CD4-positive, CD25-positive, alpha-beta regulatory T cell (primary cell): ENCODE measurements around the gene KRT5. TPM values are rescaled to one million over a fixed set of nuclear protein-coding genes. Genes with fewer than 3 reads are reported as not detected.

Experiments
- ATAC-seq, 2 donors: fragments of 150-1000 bp; cut with Tn5 transposase; one replicate each; pipeline ENCODE4 v1.10.0; 2021; ENCODE audit warnings: low read depth in 2 of 2, moderate number of reproducible peaks in 2 of 2, moderate library complexity in 1 of 2
- DNase-seq, 3 donors: peaks; one replicate each; pipeline versions ENCODE4 v3.0.0 to v3.0.0-alpha.2; 2012 to 2022; ENCODE audit warnings: mixed read lengths in 1 of 3
- H3K27ac ChIP-seq: one replicate; pipeline ENCODE4 v1.7.0; 2013; ENCODE audit warnings: mild to moderate bottlenecking, low read length; ENCODE audit not compliant: insufficient read depth, poor library complexity, severe bottlenecking
- H3K27me3 ChIP-seq: one replicate; pipeline ENCODE4 v1.7.0; 2013; ENCODE audit warnings: low read length; ENCODE audit not compliant: control insufficient read depth, insufficient read depth
- H3K36me3 ChIP-seq: one replicate; pipeline ENCODE4 v1.7.0; 2013; ENCODE audit warnings: mild to moderate bottlenecking, low read length, moderate library complexity; ENCODE audit not compliant: control insufficient read depth, insufficient read depth
- H3K4me1 ChIP-seq: 2 replicates; pipeline ENCODE4 v1.7.0; 2013; ENCODE audit warnings: mild to moderate bottlenecking, low read length; ENCODE audit not compliant: insufficient read depth, control insufficient read depth, poor library complexity, severe bottlenecking
- H3K4me3 ChIP-seq: one replicate; pipeline ENCODE4 v1.7.0; 2013; ENCODE audit warnings: low read depth, mild to moderate bottlenecking, low read length, moderate library complexity
- H3K9me3 ChIP-seq, 2 experiments: 1 replicate in 1 of 2; 2 replicates in 1 of 2; pipeline ENCODE4 v1.7.0; 2013; ENCODE audit warnings: low read length in 2 of 2, mild to moderate bottlenecking in 1 of 2, moderate library complexity in 1 of 2; ENCODE audit not compliant: control insufficient read depth in 2 of 2
- H3K27ac Mint-ChIP-seq, 3 donors: one replicate each; pipeline ENCODE4 v1.8.0; 2020 to 2022; ENCODE audit warnings: mild to moderate bottlenecking in 3 of 3, mixed read lengths in 3 of 3, moderate library complexity in 2 of 3
- H3K27me3 Mint-ChIP-seq: one replicate; pipeline ENCODE4 v1.8.0; 2022; ENCODE audit warnings: mild to moderate bottlenecking, mixed read lengths
- H3K36me3 Mint-ChIP-seq: one replicate; pipeline ENCODE4 v1.8.0; 2020; ENCODE audit warnings: mixed read lengths
- H3K4me1 Mint-ChIP-seq, 4 donors: one replicate each; pipeline ENCODE4 v1.8.0; 2020 to 2022; ENCODE audit warnings: mixed read lengths in 4 of 4, mild to moderate bottlenecking in 1 of 4
- H3K4me3 Mint-ChIP-seq, 4 donors: one replicate each; pipeline ENCODE4 v1.8.0; 2020 to 2022; ENCODE audit warnings: mild to moderate bottlenecking in 4 of 4, mixed read lengths in 4 of 4, moderate library complexity in 3 of 4
- H3K9me3 Mint-ChIP-seq, 7 donors: one replicate each; pipeline ENCODE4 v1.8.0; 2020 to 2022; ENCODE audit warnings: mixed read lengths in 7 of 7, mild to moderate bottlenecking in 3 of 7, moderate library complexity in 2 of 7
- polyA plus RNA-seq, 4 donors: library from polyadenylated mRNA; unstranded; fragments of 300-500 nt; fragmentation: Illumina TruSeq; gene quantifications; one replicate each; pipeline ENCODE4 v1.2.3, GENCODE V29; 2021
- total RNA-seq: library from RNA; stranded (reverse); gene quantifications from one replicate; pipeline ENCODE4 v1.2.3, GENCODE V29; 2022

Gene KRT5
- total RNA-seq (not detected), polyA plus RNA-seq (not detected)

DNA sequence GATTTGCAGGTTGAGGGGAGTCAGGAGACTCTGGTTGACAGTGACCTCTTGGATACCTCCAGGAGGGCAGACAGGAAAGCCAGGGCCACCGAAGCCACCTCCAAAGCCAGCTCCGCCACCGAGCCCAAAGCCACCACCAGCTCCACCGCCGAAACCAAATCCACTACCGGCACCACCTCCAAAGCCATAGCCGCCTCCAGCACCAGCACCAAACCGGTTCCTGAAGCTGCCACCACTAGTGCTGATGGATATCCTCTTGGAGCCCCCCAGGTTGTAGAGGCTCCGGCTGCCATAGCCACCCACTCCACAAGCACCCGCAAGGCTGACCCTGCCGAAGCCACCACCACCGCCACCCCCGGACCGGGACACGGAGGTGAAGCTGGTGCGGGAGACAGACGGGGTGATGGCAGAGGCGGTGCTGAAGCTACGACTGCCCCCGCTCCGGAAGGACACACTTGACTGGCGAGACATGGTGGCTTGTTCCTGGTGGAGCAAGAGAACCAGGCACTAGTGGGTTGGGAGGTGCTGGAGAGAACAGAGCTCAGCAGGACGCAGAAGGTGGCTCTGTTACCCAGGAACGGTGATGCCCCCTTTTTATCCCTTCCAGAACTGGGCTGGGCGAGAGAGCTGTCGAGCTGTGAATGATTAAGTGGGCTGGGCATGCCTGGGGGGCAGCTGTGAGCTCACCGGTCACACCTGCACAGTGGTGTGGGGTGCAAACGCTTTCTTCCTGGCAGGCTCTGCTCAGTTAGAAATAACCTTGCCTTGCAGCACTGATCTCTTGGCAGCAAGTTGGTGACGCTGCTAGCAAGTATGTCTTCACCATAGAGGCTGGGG, at the start of gene KRT5:
Gene KRT5 (minus strand): TSS at position 569 of the 837 bp plus-strand sequence. CDS start 98 bp downstream, at position 471.
- Histone ChIP-seq H3K27ac (no peak within 1 kb of the TSS), H3K36me3 (no peaks in the 10 kb centered on the region), H3K4me3 (no peak within 1 kb of the TSS), H3K4me1 (no peaks in the 10 kb centered on the region), H3K27me3 (no peaks in the 10 kb centered on the region), H3K9me3 (no peaks in the 10 kb centered on the region)
- Mint-ChIP-seq H3K27me3 (no peaks in the 10 kb centered on the region), H3K4me3 (peak within 1 kb of the TSS in 1 of 4 donors; percentile 62), H3K4me1 (no peaks in the 10 kb centered on the region), H3K27ac (no peak within 1 kb of the TSS), H3K36me3 (no peaks in the 10 kb centered on the region), H3K9me3 (no peaks in the 10 kb centered on the region)
- DNase-seq (no peak), ATAC-seq (no peak)

DNA sequence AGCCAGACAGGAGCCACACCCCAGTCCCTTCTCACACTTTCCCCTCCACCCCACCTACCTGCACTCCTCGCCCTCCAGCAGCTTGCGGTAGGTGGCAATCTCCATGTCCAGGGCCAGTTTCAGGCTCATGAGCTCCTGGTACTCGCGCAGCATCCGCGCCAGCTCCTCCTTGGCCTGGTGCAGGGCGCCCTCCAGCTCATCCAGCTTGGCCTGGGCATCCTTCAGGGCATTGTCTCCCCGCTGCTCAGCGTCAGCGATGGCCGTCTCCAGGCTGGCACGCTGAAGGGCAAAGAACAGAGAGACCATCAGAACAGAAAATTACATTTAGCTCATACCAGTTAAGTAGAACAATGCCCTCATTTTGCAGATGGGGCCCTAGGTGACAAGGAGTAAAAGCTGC, 47.9 kb upstream of the KRT5 start:
- H3K27ac ChIP-seq = no peak overlapping the region
- H3K36me3 Mint-ChIP-seq = no peaks in the 10 kb centered on the region
- H3K9me3 ChIP-seq = no peaks in the 10 kb centered on the region
- peaks cover 7% of the 10 kb centered on the region for H3K27me3 ChIP-seq
- peaks cover 0 to 5% (median 0%) of the 10 kb centered on the region in 7 donors for H3K9me3 Mint-ChIP-seq
- no peaks in the 10 kb centered on the region for H3K36me3 ChIP-seq
- ATAC-seq (no peak), DNase-seq (no peak)
- no peak overlapping the region for H3K4me3 ChIP-seq
- peak overlapping the region in 1 of 3 donors; percentile 5 for H3K27ac Mint-ChIP-seq
- H3K4me1 Mint-ChIP-seq = no peaks in the 10 kb centered on the region
- H3K4me3 Mint-ChIP-seq = no peak overlapping the region
- H3K27me3 Mint-ChIP-seq = peaks cover 25% of the 10 kb centered on the region
- no peaks in the 10 kb centered on the region for H3K4me1 ChIP-seq

DNA sequence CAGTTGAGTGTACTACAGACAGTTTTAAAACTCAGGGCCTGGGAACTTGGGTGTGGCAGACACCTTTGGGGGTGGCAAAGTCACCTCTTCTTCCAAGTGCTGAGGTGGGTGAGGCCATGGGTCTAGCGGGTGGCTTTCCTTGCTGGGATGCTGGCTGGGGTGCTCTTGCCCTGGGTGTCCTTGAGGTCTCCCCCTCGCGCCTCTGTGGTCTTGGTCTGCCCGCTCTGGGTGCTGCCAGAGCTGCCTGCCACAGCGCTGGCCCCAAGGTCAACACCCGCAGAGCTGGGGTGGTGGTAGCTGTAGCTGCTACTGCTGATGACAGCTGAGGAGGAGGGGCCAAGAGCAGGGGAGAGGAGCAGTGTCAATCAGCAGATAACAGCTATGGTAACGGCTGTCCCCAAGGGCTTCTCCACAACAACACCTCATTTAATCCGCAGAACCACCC, 46.7 kb upstream of the KRT5 start:
- Mint-ChIP-seq H3K36me3 (no peaks in the 10 kb centered on the region), H3K4me3 (no peak overlapping the region), H3K27ac (no peak overlapping the region), H3K9me3 (peaks cover 0 to 5% (median 0%) of the 10 kb centered on the region in 7 donors), H3K4me1 (no peaks in the 10 kb centered on the region), H3K27me3 (peaks cover 20% of the 10 kb centered on the region)
- no peaks in the 10 kb centered on the region for H3K36me3 ChIP-seq
- ATAC-seq (no peak), DNase-seq (no peak)
- no peak overlapping the region for H3K4me3 ChIP-seq
- no peaks in the 10 kb centered on the region for H3K4me1 ChIP-seq
- no peaks in the 10 kb centered on the region for H3K9me3 ChIP-seq
- no peak overlapping the region for H3K27ac ChIP-seq
- H3K27me3 ChIP-seq = peaks cover 7% of the 10 kb centered on the region

DNA sequence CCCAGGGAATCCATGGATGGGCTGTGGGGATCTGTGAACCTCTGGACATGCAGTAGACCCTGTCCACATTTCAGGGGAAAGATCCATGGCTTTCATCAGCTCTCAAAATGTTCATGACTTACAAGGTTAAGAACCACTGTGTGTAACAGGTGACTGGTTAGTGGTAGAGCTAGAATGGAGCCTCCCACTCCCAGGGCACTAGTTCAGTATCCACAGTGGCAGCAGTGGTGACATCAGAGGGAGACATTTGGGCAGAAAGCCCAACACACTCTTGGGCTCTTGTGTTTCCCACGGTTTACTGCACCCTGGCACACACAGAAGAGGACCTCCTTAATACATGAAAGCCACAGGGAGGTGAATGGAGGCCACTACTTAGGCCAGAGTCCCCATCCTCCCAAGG, 44.4 kb upstream of the KRT5 start:
- ATAC-seq = no peak
- Histone ChIP-seq H3K4me1 (no peaks in the 10 kb centered on the region), H3K4me3 (no peak overlapping the region), H3K27me3 (peaks cover 7% of the 10 kb centered on the region), H3K36me3 (no peaks in the 10 kb centered on the region), H3K9me3 (no peaks in the 10 kb centered on the region), H3K27ac (no peak overlapping the region)
- H3K27ac Mint-ChIP-seq = no peak overlapping the region
- no peak for DNase-seq
- no peaks in the 10 kb centered on the region for H3K36me3 Mint-ChIP-seq
- H3K4me3 Mint-ChIP-seq = no peak overlapping the region
- H3K9me3 Mint-ChIP-seq = peaks cover 0 to 5% (median 0%) of the 10 kb centered on the region in 7 donors
- H3K27me3 Mint-ChIP-seq = peaks cover 28% of the 10 kb centered on the region
- no peaks in the 10 kb centered on the region for H3K4me1 Mint-ChIP-seq

DNA sequence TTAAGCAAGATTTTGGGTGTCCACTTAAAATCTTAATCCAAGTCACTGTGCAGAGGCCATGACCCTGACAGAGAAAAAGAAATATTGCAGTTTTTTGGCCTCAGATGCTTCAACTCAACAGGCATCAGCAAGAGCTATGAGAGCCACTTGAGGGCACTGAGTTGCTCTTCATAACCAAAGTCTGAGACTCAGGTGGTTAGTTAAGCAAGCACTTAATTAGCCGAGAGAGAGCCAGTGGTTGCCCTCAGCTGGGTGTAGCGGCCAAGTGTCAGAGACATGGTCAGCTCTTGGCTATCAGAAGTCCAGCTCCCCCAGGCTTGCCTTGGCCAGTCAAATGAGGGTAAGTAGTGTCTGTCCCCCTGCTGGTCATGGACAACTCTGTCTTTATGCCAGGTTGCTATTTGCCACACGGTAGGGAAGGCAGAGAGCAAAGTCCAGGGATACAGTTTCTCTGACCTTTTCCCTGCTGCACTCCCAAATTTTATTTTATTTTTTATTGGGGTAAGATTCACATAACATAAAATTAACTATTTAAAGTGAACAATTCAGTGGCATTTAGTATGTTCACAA, 41.8 kb upstream of the KRT5 start:
- Histone ChIP-seq H3K36me3 (no peaks in the 10 kb centered on the region), H3K27me3 (peaks cover 7% of the 10 kb centered on the region), H3K9me3 (no peaks in the 10 kb centered on the region), H3K27ac (no peak overlapping the region), H3K4me3 (no peak overlapping the region), H3K4me1 (no peaks in the 10 kb centered on the region)
- H3K4me3 Mint-ChIP-seq = no peak overlapping the region
- ATAC-seq = no peak
- H3K27ac Mint-ChIP-seq = no peak overlapping the region
- no peaks in the 10 kb centered on the region for H3K4me1 Mint-ChIP-seq
- H3K9me3 Mint-ChIP-seq = peaks cover 0 to 5% (median 0%) of the 10 kb centered on the region in 7 donors
- DNase-seq = no peak
- H3K27me3 Mint-ChIP-seq = peaks cover 28% of the 10 kb centered on the region
- H3K36me3 Mint-ChIP-seq = no peaks in the 10 kb centered on the region

DNA sequence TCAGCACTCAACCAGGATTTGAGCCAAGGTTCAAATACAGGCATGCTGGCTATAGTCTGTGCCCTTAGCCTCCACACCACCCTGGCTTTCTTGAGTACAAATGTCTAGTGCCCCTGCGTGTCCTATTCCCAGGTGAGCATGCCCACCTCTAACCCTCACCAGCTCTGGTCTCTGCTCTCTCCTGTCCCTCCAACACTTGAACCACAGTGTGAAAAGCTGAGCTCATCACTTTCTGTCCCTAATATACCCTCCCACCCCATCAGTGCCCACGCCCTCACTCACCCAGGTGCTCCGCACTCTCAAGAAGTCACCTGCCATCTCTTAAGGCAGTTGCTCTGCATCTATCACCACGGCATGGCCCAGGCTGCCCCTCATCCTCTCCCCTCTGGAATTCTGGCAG, 39.8 kb upstream of the KRT5 start:
- ATAC-seq (no peak), DNase-seq (no peak)
- Mint-ChIP-seq H3K4me3 (no peak overlapping the region), H3K9me3 (peaks cover 0 to 3% (median 0%) of the 10 kb centered on the region in 7 donors), H3K27ac (no peak overlapping the region), H3K4me1 (no peaks in the 10 kb centered on the region), H3K27me3 (peaks cover 22% of the 10 kb centered on the region), H3K36me3 (no peaks in the 10 kb centered on the region)
- Histone ChIP-seq H3K4me3 (no peak overlapping the region), H3K36me3 (no peaks in the 10 kb centered on the region), H3K9me3 (no peaks in the 10 kb centered on the region), H3K27ac (no peak overlapping the region), H3K27me3 (no peaks in the 10 kb centered on the region), H3K4me1 (no peaks in the 10 kb centered on the region)

DNA sequence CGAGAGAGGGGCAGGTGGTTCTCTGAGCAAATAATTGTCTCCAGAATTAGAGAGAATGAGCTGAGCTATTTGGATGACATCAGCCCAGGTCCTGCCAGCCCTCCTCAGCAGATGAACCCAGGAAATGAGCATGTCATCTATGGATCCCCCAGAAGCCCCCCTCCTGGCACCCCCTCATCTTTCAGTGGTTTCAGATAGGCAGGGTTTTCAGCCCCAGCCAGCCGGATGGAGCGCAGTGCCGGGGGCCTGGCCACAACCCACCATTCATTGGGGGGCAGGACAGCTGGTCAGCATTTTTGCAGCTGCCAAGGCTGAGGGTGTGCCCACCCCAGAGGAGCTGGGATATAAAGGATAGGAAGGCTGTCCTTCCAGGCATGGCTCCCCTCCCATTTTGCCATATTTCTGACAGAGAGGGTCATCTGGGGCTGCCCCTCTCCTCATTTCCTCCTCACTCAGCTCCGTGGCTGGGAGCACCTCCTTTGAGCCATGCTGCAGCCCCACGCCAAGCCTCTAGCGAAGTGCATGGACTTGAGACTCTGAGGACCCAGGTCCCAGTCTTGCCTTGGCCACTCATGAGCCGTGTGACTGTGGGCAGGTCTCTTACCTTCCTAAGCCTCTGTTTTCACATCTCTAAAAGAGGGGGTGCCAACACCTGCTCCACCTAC, 38.7 kb upstream of the KRT5 start:
- no peak for DNase-seq
- H3K4me3 Mint-ChIP-seq = no peak overlapping the region
- Histone ChIP-seq H3K4me1 (no peaks in the 10 kb centered on the region), H3K27ac (no peak overlapping the region), H3K27me3 (no peaks in the 10 kb centered on the region), H3K9me3 (no peaks in the 10 kb centered on the region), H3K4me3 (no peak overlapping the region), H3K36me3 (no peaks in the 10 kb centered on the region)
- no peaks in the 10 kb centered on the region for H3K36me3 Mint-ChIP-seq
- ATAC-seq = no peak
- H3K4me1 Mint-ChIP-seq = no peaks in the 10 kb centered on the region
- peaks cover 0 to under 1% (median 0%) of the 10 kb centered on the region in 7 donors for H3K9me3 Mint-ChIP-seq
- peaks cover 17% of the 10 kb centered on the region for H3K27me3 Mint-ChIP-seq
- H3K27ac Mint-ChIP-seq = no peak overlapping the region
